MM.1S (cell line): Measurements from ENCODE around the gene FER.

Source experiments
- CTCF ChIP-seq: fragments of 300-600 bp; sonication (generic); IDR thresholded peaks from 2 replicates; pipeline ENCODE4 v1.5.1; 2016; ENCODE audit warnings: antibody characterized with exemption, low read length, mixed read lengths
- EZH2 ChIP-seq: fragments of 300-600 bp; sonication (generic); optimal IDR thresholded peaks from 2 replicates; pipeline ENCODE3; 2017; ENCODE audit warnings: low read depth, mild to moderate bottlenecking, antibody characterized with exemption, low read length, mixed read lengths
- EZH2phosphoT487 ChIP-seq: fragments of 300-600 bp; sonication (generic); IDR thresholded peaks from 2 replicates; pipeline ENCODE4 v1.6.1; 2018; ENCODE audit warnings: antibody characterized with exemption, low read length

GRCh38 chr5:108983461-108984092 is 235.9 kb downstream of the FER start:
- TF ChIP-seq EZH2 (no peak), CTCF (no peak), EZH2phosphoT487 (no peak)
